H1 (cell line): ENCODE measurements around the gene ABCA13. TPM values are rescaled to one million over a fixed set of nuclear protein-coding genes. Genes with fewer than 3 reads are reported as not detected.

ENCODE experiments used
- CTCF ChIA-PET: fragments of 300-600 bp; sonication (Branson Sonifier 250); formaldehyde crosslinking; loops from one replicate; lab custom pipeline; 2021; ENCODE audit not compliant: partially characterized antibody; lab: Charles Lee
- POLR2A ChIA-PET: fragments of 300-600 bp; sonication (Branson Sonifier 250); formaldehyde crosslinking; loops from one replicate; lab custom pipeline; 2021; ENCODE audit warnings: inconsistent platforms; ENCODE audit not compliant: partially characterized antibody; lab: Charles Lee
- DNase-seq, 2 experiments: peaks; one replicate each; pipeline versions ENCODE4 v3.0.0 to v3.0.0-alpha.2; 2010 to 2022; ENCODE audit warnings: low spot score in 2 of 2, low read depth in 1 of 2, mixed read lengths in 1 of 2
- FAIRE-seq: peaks from 2 replicates; lab custom pipeline; 2011; peaks lifted over from hg19 to GRCh38; lab: Jason Lieb, UNC
- H2AFZ ChIP-seq: 2 replicates; pipeline ENCODE4 v1.8.1; 2012; ENCODE audit warnings: low read length, inconsistent platforms
- H2AK5ac ChIP-seq: 2 replicates; pipeline ENCODE4 v1.6.1; 2013; ENCODE audit warnings: low read depth, low read length
- H2BK120ac ChIP-seq: replicated peaks from 2 replicates; pipeline ENCODE3; 2013; ENCODE audit warnings: low read depth, low read length, inconsistent platforms
- H2BK12ac ChIP-seq: 2 replicates; pipeline ENCODE4 v1.6.1; 2013; ENCODE audit warnings: low read depth, low read length
- H2BK15ac ChIP-seq: 2 replicates; pipeline ENCODE4 v1.6.1; 2013; ENCODE audit warnings: low read length
- H2BK20ac ChIP-seq: 2 replicates; pipeline ENCODE4 v1.6.1; 2013; ENCODE audit warnings: low read length
- H2BK5ac ChIP-seq: 2 replicates; pipeline ENCODE4 v1.6.1; 2013; ENCODE audit warnings: low read depth, low read length
- H3K14ac ChIP-seq: 2 replicates; pipeline ENCODE4 v1.6.1; 2013; ENCODE audit warnings: inconsistent platforms; ENCODE audit not compliant: insufficient read length
- H3K18ac ChIP-seq: 2 replicates; pipeline ENCODE4 v1.6.1; 2013; ENCODE audit warnings: low read length; ENCODE audit errors: extremely low read depth
- H3K23ac ChIP-seq: 2 replicates; pipeline ENCODE4 v1.6.1; 2013; ENCODE audit warnings: inconsistent platforms; ENCODE audit not compliant: insufficient read length
- H3K23me2 ChIP-seq: 2 replicates; pipeline ENCODE4 v1.6.1; 2013; ENCODE audit warnings: low read depth, low read length
- H3K27ac ChIP-seq: 2 replicates; pipeline ENCODE4 v1.6.1; 2011; ENCODE audit warnings: low read depth, low read length, inconsistent platforms
- H3K27me3 ChIP-seq, 4 experiments: replicated peaks in 1 of 4; 1 replicate in 1 of 4; 2 replicates in 3 of 4; pipeline versions ENCODE4 v1.6.1 to v1.8.1; 2011 to 2013; ENCODE audit warnings: low read length in 3 of 4, mild to moderate bottlenecking in 3 of 4, inconsistent platforms in 2 of 4, mixed read lengths in 2 of 4, moderate library complexity in 1 of 4; ENCODE audit not compliant: control insufficient read depth in 3 of 4, insufficient read depth in 3 of 4; ENCODE audit errors: extremely low read depth in 1 of 4
- H3K36me3 ChIP-seq, 4 experiments: 2 replicates each; pipeline versions ENCODE4 v1.6.1 to v1.8.1; 2011 to 2013; ENCODE audit warnings: mild to moderate bottlenecking in 4 of 4, low read length in 3 of 4, moderate library complexity in 2 of 4, control low read depth in 1 of 4, inconsistent platforms in 1 of 4; ENCODE audit not compliant: insufficient read depth in 4 of 4, control insufficient read depth in 2 of 4
- H3K4ac ChIP-seq: replicated peaks from 2 replicates; pipeline ENCODE3; 2013; ENCODE audit warnings: low read length, low read depth, mixed read lengths, inconsistent platforms; ENCODE audit not compliant: insufficient read length
- H3K4me1 ChIP-seq, 4 experiments: replicated peaks in 1 of 4; 1 replicate in 1 of 4; 2 replicates in 3 of 4; pipeline versions ENCODE4 v1.6.1 to v1.8.1; 2011 to 2013; ENCODE audit warnings: low read length in 3 of 4, inconsistent platforms in 2 of 4, mixed read lengths in 1 of 4; ENCODE audit not compliant: insufficient read depth in 4 of 4, control insufficient read depth in 3 of 4
- H3K4me2 ChIP-seq, 2 experiments: 2 replicates each; pipeline versions ENCODE4 v1.6.1 to v1.8.1; 2011 to 2013; ENCODE audit warnings: low read depth in 2 of 2, low read length in 2 of 2, control low read depth in 1 of 2, inconsistent platforms in 1 of 2, mild to moderate bottlenecking in 1 of 2; ENCODE audit not compliant: insufficient read depth in 1 of 2
- H3K4me3 ChIP-seq, 4 experiments: fragments of 200-600, 300-600 bp in 1 of 4; sonication (generic), shearing (Covaris generic), sonication (Bioruptor Twin) in 1 of 4; 2 replicates each; pipeline versions ENCODE4 v1.5.1 to v1.8.1; 2011 to 2016; ENCODE audit warnings: low read length in 4 of 4, low read depth in 3 of 4, control low read depth in 2 of 4, inconsistent platforms in 2 of 4, mild to moderate bottlenecking in 2 of 4, mixed read lengths in 1 of 4, moderate library complexity in 1 of 4; ENCODE audit not compliant: insufficient read depth in 2 of 4; ENCODE audit errors: extremely low read depth in 1 of 4
- H3K56ac ChIP-seq: replicated peaks from 2 replicates; pipeline ENCODE3; 2013; ENCODE audit warnings: low read depth, mild to moderate bottlenecking, mixed read lengths, low read length, inconsistent platforms; ENCODE audit not compliant: insufficient read length
- H3K79me1 ChIP-seq: 2 replicates; pipeline ENCODE4 v1.6.1; 2013; ENCODE audit warnings: low read depth, low read length, control low read depth
- H3K79me2 ChIP-seq, 2 experiments: 2 replicates each; pipeline versions ENCODE4 v1.6.1 to v1.8.1; 2012 to 2013; ENCODE audit warnings: low read length in 2 of 2, mild to moderate bottlenecking in 2 of 2, inconsistent platforms in 1 of 2; ENCODE audit not compliant: insufficient read depth in 2 of 2, control insufficient read depth in 1 of 2
- H3K9ac ChIP-seq, 4 experiments: replicated peaks in 1 of 4; 1 replicate in 1 of 4; 2 replicates in 3 of 4; pipeline versions ENCODE4 v1.6.1 to v1.8.1; 2011 to 2013; ENCODE audit warnings: low read depth in 3 of 4, low read length in 3 of 4, control low read depth in 2 of 4, mild to moderate bottlenecking in 2 of 4, moderate library complexity in 2 of 4, inconsistent platforms in 1 of 4; ENCODE audit errors: extremely low read depth in 1 of 4
- H3K9me3 ChIP-seq, 2 experiments: 2 replicates each; pipeline versions ENCODE4 v1.6.1 to v1.8.1; 2012 to 2013; ENCODE audit warnings: mild to moderate bottlenecking in 2 of 2, moderate library complexity in 2 of 2, control low read depth in 1 of 2, inconsistent platforms in 1 of 2, low read depth in 1 of 2, low read length in 1 of 2, mixed read lengths in 1 of 2; ENCODE audit not compliant: insufficient read depth in 2 of 2
- H4K20me1 ChIP-seq, 2 experiments: replicated peaks in 1 of 2; 2 replicates each; pipeline versions ENCODE3 to v1.8.1; 2011 to 2013; ENCODE audit warnings: inconsistent platforms in 2 of 2, low read length in 2 of 2, mild to moderate bottlenecking in 1 of 2; ENCODE audit not compliant: insufficient read depth in 2 of 2, control insufficient read depth in 1 of 2
- H4K5ac ChIP-seq: 2 replicates; pipeline ENCODE4 v1.6.1; 2013; ENCODE audit warnings: low read length, low read depth, mixed read lengths, inconsistent platforms; ENCODE audit not compliant: insufficient read length
- H4K8ac ChIP-seq: 2 replicates; pipeline ENCODE4 v1.8.0; 2013; ENCODE audit warnings: mild to moderate bottlenecking, moderate library complexity, low read length, inconsistent platforms; ENCODE audit not compliant: insufficient read depth; ENCODE audit errors: extremely low read depth
- H4K91ac ChIP-seq: replicated peaks from 2 replicates; pipeline ENCODE3; 2013; ENCODE audit warnings: low read length, mixed read lengths, inconsistent platforms; ENCODE audit not compliant: insufficient read length
- BCL11A ChIP-seq, 2 experiments: IDR thresholded peaks; one replicate each; pipeline ENCODE4 v1.6.1; 2011; ENCODE audit warnings: low read depth in 2 of 2, low read length in 2 of 2, mild to moderate bottlenecking in 2 of 2
- BRCA1 ChIP-seq: IDR thresholded peaks from 2 replicates; pipeline ENCODE4 v1.6.1; 2012; ENCODE audit warnings: low read depth, low read length, improper control_type of control experiment
- CHD2 ChIP-seq: IDR thresholded peaks from 2 replicates; pipeline ENCODE4 v1.6.1; 2012; ENCODE audit warnings: low read length, improper control_type of control experiment
- TCF12 ChIP-seq: IDR thresholded peaks from 2 replicates; pipeline ENCODE4 v1.6.1; 2011; ENCODE audit warnings: low read depth, mild to moderate bottlenecking, low read length
- WGBS, 2 experiments: shearing (Covaris generic) in 1 of 2; methylation state at CpG; one replicate each; pipeline versions ENCODE4 v1.1.6 to v1.1.7; 2013 to 2015; ENCODE audit warnings: low lambda C conversion rate in 2 of 2, mixed read lengths in 2 of 2, inconsistent platforms in 1 of 2, low coverage in 1 of 2, missing lambda C conversion rate in 1 of 2; ENCODE audit not compliant: insufficient replicate concordance in 2 of 2, insufficient coverage in 1 of 2, insufficient read length in 1 of 2; ENCODE audit errors: extremely low coverage in 1 of 2, missing lambda C conversion rate in 1 of 2; 5-methylcytosine and 5-hydroxymethylcytosine counted together
- polyA plus RNA-seq, 7 experiments: library from polyadenylated mRNA; depleted of rRNA in 3 of 7; stranded (reverse) in 5 of 7; unstranded in 2 of 7; fragments of >200 nt in 5 of 7; fragments of 200-250 nt in 2 of 7; gene quantifications; 1 replicate in 5 of 7; 2 replicates in 1 of 7; 4 replicates in 1 of 7; pipeline versions ENCODE4 v1.2.1 to v1.2.3, GENCODE V29; 2011 to 2013; ENCODE audit warnings: missing spikeins in 2 of 7, mixed read lengths in 2 of 7
- total RNA-seq: library from RNA; stranded (reverse); fragmentation: NEBNext Ultra II Directional; extraction: Animal tissue kit (Norgen Biotek cat#: 25700); gene quantifications from 2 replicates; pipeline ENCODE4 v1.2.1, GENCODE V29; 2021

Gene ABCA13
- total and polyA plus RNA-seq, 2 of the 8 experiments (the other 6 are each of a cell fraction or from before 2014, with no cell fraction given), result 0.07 to 0.09 TPM

DNA sequence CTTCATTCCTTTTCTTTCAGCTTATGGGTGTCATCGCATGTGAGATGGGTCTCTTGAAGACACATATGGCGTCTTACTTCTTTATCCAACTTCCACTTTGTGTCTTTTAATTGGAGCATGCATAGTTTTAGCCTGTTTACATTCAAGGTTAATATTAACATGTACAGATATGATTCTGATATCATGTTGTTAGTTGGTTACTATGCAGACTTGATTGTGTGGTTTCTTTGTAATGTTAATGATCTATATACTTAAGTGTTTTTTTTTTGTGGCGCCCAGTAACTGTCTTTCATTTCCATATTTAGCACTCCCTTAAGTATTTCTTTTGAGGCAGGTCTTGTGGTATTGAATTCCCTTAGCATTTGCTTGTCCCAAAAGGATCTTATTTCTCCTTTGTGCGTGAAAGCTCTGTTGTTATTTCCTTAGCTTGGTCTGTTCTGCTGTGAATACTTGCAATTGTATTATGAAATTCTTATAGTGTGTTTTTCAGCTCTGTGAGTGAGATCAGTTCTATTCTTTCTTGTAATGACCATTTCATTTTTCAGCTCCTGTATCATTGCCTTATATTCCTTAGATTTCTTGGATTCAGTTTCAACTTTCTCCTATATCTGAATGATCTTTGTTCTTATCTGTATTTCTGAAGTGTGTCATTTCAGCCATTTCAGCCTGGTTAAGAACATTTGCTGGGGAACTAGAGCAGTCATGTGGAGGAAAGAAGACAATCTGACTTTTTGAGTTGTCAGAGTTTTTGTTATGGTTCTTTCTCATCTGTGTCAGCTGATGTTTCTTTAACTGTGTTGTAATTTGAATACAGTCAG lies 88.4 kb downstream of the ABCA13 start:
- CTCF ChIA-PET, result interaction anchor here (0.9 kb wide), 1 partner anchor 12 kb away, joined by 3 read pairs; no protein-coding TSS in a partner anchor
- WGBS, 2 experiments, result 93% methylated on average over 4 of the region's 4 CpGs; no CpG with 5 or more reads in 1 of the 2 experiments

More for the DNA sequence above, 88.4 kb downstream of the ABCA13 start:
- Histone ChIP-seq H3K56ac (no peak overlapping the region), H3K4me1 (peaks cover 0 to 3% (median 0%) of the 10 kb centered on the region in 4 experiments; a peak in 1 of 7 replicates), H3K4me3 (no peak overlapping the region), H3K14ac (no peak overlapping the region), H3K4me2 (no peak overlapping the region), H4K20me1 (no peaks in the 10 kb centered on the region), H2AK5ac (no peak overlapping the region), H3K79me2 (no peaks in the 10 kb centered on the region), H4K91ac (no peak overlapping the region), H3K79me1 (no peaks in the 10 kb centered on the region), H3K18ac (no peak overlapping the region), H3K9me3 (no peaks in the 10 kb centered on the region), H3K23me2 (no peaks in the 10 kb centered on the region), H3K36me3 (no peaks in the 10 kb centered on the region), H2BK15ac (no peak overlapping the region), H3K23ac (no peak overlapping the region), H3K4ac (no peak overlapping the region), H4K5ac (no peak overlapping the region), H2BK12ac (no peak overlapping the region), H3K27ac (no peak overlapping the region), H3K27me3 (no peaks in the 10 kb centered on the region), H2BK5ac (no peak overlapping the region), H4K8ac (no peak overlapping the region), H2BK120ac (no peak overlapping the region), H2BK20ac (no peak overlapping the region), H2AFZ (no peak overlapping the region), H3K9ac (no peak overlapping the region)
- POLR2A ChIA-PET, result no interaction called here
- no peak for FAIRE-seq
- no peak for TF ChIP-seq CHD2
- no peak for TF ChIP-seq BRCA1
- TF ChIP-seq BCL11A (IDR thresholded peaks at IDR 0.05; ENCODE audit: low read depth in 2 of 2, low read length in 2 of 2), result no peak
- TF ChIP-seq TCF12, result no peak
- DNase-seq, result no peak
